ENCODE measurements around the gene S100A11.

GRCh38 chr1:152061952-152062351, 25.1 kb upstream of the S100A11 start:
- TF ChIP-seq, protein P1, sequence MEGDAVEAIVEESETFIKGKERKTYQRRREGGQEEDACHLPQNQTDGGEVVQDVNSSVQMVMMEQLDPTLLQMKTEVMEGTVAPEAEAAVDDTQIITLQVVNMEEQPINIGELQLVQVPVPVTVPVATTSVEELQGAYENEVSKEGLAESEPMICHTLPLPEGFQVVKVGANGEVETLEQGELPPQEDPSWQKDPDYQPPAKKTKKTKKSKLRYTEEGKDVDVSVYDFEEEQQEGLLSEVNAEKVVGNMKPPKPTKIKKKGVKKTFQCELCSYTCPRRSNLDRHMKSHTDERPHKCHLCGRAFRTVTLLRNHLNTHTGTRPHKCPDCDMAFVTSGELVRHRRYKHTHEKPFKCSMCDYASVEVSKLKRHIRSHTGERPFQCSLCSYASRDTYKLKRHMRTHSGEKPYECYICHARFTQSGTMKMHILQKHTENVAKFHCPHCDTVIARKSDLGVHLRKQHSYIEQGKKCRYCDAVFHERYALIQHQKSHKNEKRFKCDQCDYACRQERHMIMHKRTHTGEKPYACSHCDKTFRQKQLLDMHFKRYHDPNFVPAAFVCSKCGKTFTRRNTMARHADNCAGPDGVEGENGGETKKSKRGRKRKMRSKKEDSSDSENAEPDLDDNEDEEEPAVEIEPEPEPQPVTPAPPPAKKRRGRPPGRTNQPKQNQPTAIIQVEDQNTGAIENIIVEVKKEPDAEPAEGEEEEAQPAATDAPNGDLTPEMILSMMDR (IDR thresholded peaks at IDR 0.05), result no peak
- TF ChIP-seq POLR2A (IDR thresholded peaks at IDR 0.05), result no peak
- TF ChIP-seq EP300 (IDR thresholded peaks at IDR 0.05), result no peak

All from ovary (tissue), 3 donors.